Activated T-helper 2 cell treated with anti-CD3 and anti-CD28 coated beads, Interferon-gamma antibody, Interleukin-2, Interleukin-4, amounts not matched to agents 10 μg/mL and 5 μg/mL and 100 μg/mL, durations not matched to agents 14 hours and 24 hours and 36 hours (primary cell): ENCODE data around the gene MCHR2. TPM values are rescaled to one million over a fixed set of nuclear protein-coding genes. Genes with fewer than 3 reads are reported as not detected.
"Not testable (repeated sequence)": the region's sequence is repeated elsewhere in the genome, so short reads cannot be mapped to it uniquely, and the experiment has no call there.

ENCODE experiments used
- DNase-seq: peaks from one replicate; pipeline ENCODE4 v3.0.0; 2021; ENCODE audit warnings: low spot score
- H3K27ac Mint-ChIP-seq: one replicate; pipeline ENCODE4 v1.8.0; 2021; ENCODE audit warnings: mixed read lengths
- H3K27me3 Mint-ChIP-seq: one replicate; pipeline ENCODE4 v1.8.0; 2021; ENCODE audit warnings: low read depth, mixed read lengths
- H3K36me3 Mint-ChIP-seq: one replicate; pipeline ENCODE4 v1.8.0; 2021; ENCODE audit warnings: low read depth, mixed read lengths
- H3K4me1 Mint-ChIP-seq: one replicate; pipeline ENCODE4 v1.8.0; 2021; ENCODE audit warnings: low read depth, mixed read lengths
- H3K4me3 Mint-ChIP-seq: one replicate; pipeline ENCODE4 v1.8.0; 2021; ENCODE audit warnings: low read depth, mild to moderate bottlenecking, moderate library complexity, mixed read lengths
- H3K9me3 Mint-ChIP-seq: one replicate; pipeline ENCODE4 v1.8.0; 2021; ENCODE audit warnings: mixed read lengths
- intact Hi-C: fragments of 100-400 bp; cut with micrococcal nuclease; formaldehyde crosslinking; loops from one replicate; pipeline ENCODE4 v1.15.1; 2023
- total RNA-seq: library from RNA; stranded (reverse); gene quantifications from 2 replicates; pipeline ENCODE4 v1.2.3, GENCODE V29; 2022

Gene MCHR2, protein sequence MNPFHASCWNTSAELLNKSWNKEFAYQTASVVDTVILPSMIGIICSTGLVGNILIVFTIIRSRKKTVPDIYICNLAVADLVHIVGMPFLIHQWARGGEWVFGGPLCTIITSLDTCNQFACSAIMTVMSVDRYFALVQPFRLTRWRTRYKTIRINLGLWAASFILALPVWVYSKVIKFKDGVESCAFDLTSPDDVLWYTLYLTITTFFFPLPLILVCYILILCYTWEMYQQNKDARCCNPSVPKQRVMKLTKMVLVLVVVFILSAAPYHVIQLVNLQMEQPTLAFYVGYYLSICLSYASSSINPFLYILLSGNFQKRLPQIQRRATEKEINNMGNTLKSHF
- total RNA-seq, result not detected in 2 replicates

DNA sequence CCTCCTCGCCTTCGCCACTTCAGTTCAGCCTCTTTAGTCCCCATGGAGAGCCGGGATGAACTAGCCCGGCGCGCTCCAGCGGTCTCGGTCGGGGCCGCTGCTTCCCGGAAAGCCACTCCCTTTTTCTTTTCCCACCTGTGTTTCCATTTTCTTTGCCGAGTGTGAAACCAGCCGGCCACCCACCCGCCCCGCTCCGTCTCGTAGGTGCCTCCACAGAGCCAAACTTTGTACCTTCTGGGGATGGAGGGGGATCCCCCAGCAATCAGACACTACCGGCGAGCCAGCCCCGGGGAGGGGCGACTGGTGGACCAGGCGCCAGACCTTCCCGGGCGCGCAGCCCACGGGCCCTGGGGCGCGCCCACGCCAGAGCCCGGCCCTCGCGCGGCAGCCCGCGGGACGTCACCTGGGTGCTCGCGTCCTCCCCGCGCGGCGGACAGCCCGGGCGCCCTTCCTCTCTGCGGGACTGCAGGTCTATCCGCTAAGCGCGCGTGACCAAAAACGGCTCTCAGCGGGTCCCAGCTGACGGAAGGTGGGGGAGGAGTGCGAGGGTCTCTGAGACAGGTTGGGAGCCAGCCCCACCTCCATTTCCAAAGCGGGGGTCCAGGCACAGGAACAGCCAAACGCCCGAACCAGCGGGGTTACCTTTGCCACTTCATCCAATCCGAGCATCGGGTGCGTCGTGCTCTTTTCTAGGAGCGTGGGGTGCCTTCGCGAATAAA lies at the start of gene MCHR2:
TSS of gene MCHR2 (minus strand) at position 691 of the 719 bp plus-strand sequence. CDS start 38,076 bp downstream, outside the sequence.
- Mint-ChIP-seq H3K36me3 (no peaks in the 10 kb centered on the region), H3K27ac (no peak within 1 kb of the TSS), H3K4me1 (no peaks in the 10 kb centered on the region), H3K27me3 (peaks cover 33% of the 10 kb centered on the region), H3K4me3 (no peak within 1 kb of the TSS), H3K9me3 (no peaks in the 10 kb centered on the region)
- DNase-seq, result no peak
- intact Hi-C loops, result loop anchor here (5.0 kb wide), 1 partner anchor 454 kb away; no protein-coding TSS in a partner anchor

DNA sequence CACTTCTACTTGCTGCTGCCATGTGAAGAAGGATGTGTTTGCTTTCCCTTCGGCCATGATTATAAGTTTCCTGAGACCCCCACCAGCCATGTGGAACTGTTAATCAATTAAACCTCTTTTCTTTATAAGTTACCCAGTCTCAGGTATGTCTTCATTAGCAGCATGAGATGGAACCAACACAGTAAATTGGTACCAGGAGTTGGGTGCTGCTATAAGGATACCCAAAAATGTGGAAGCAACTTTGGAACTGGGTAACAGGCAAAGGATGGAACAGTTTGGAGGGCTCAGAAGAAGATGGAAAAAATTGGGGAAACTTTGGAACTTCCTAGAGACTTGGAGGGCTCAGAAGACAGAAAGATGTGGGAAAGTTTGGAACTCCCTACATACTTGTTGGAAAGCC lies 44.5 kb upstream of the MCHR2 start:
- intact Hi-C loops, DNase-seq, H3K4me1 Mint-ChIP-seq, H3K4me3 Mint-ChIP-seq, H3K27me3 Mint-ChIP-seq, H3K36me3 Mint-ChIP-seq, H3K27ac Mint-ChIP-seq: not testable (repeated sequence)
- H3K9me3 Mint-ChIP-seq, result peaks cover 23% of the 10 kb centered on the region

DNA sequence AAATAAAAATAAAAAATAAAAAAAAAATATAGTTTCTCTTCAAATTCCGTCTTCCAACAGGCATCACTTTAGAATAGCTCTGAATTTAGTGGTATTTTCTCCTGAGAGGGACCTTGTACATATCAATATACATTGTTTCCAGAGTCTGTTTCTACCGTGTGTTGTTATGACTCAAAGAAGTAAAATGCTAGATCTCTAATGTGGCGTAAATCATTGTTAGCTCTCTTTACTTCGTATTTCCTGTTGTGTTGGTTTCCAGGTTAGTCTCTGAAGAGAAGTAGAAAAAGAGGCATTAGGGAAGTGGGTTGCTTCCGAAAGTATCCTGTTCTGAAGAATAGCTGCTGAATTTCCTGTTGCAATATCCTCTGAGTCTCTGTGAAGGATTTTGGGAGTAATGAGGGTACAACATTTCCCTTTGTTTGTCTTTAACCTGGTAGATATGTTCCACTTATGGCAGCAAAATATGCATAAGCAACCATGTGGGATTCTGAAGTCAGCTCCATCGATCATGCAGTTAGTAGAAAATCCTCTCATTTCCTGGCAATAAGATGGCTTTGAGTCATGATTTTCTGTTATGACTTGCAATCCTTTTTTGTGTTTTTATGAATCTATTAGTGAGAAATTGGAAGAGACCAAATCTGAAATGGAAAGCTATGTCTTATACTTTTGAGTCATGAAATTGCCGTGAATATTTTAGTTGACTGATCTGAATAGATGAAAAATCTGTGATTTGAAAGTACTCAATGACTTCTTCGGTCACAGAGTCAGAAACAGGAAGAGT lies 42.0 kb upstream of the MCHR2 start:
- Mint-ChIP-seq H3K9me3 (peaks cover 17% of the 10 kb centered on the region), H3K4me1 (peaks cover 7% of the 10 kb centered on the region), H3K27me3 (peaks cover 2% of the 10 kb centered on the region), H3K4me3 (no peak overlapping the region), H3K27ac (no peak overlapping the region), H3K36me3 (no peaks in the 10 kb centered on the region)
- intact Hi-C loops, result no loop called here
- no peak for DNase-seq

DNA sequence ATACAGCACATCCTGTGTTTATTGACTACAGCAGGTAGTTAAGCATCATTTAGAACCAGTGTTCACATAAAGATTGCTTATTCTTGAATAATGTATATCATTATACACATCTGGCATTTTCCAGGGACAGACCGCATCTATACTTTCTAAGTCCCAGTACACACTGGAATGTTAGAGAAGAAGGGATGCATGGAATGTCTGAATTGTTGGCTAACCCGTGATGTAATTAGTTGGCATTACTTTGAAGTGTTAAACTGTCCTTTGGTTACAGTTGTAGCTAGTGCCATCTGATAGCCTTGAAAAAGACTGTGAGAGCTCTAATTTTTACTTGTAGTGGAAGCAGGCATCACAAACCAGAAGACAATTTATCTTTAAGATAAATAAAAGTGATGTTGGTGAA lies 29.8 kb upstream of the MCHR2 start:
- Mint-ChIP-seq H3K4me3 (no peak overlapping the region), H3K4me1 (no peaks in the 10 kb centered on the region), H3K27ac (no peak overlapping the region), H3K36me3 (no peaks in the 10 kb centered on the region), H3K9me3 (no peaks in the 10 kb centered on the region), H3K27me3 (no peaks in the 10 kb centered on the region)
- no peak for DNase-seq
- intact Hi-C loops, result no loop called here

DNA sequence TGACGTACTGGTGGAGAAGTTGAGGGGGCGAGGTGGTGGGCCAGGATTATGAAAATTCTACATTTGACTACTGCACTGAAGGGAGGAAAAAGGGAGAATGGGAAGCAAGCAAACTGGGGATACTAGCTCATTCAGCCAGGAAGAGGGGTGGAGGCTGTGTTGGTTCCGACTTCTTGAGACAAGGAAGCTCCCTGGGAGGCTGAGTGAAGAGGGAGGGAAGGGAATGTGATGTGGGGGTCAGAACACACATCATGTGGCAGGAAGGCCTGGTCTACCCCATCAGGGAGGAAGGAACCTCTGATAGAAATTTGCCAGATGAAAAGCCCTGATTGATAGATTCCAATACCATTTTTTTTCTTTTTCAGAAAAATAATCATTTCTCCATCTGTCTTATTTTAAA lies 28.8 kb upstream of the MCHR2 start:
- H3K9me3 Mint-ChIP-seq, result peaks cover 2% of the 10 kb centered on the region
- H3K4me1 Mint-ChIP-seq, result no peaks in the 10 kb centered on the region
- DNase-seq, result no peak
- no peak overlapping the region for H3K4me3 Mint-ChIP-seq
- no peak overlapping the region for H3K27ac Mint-ChIP-seq
- H3K27me3 Mint-ChIP-seq, result no peaks in the 10 kb centered on the region
- intact Hi-C loops, result no loop called here
- H3K36me3 Mint-ChIP-seq, result no peaks in the 10 kb centered on the region

DNA sequence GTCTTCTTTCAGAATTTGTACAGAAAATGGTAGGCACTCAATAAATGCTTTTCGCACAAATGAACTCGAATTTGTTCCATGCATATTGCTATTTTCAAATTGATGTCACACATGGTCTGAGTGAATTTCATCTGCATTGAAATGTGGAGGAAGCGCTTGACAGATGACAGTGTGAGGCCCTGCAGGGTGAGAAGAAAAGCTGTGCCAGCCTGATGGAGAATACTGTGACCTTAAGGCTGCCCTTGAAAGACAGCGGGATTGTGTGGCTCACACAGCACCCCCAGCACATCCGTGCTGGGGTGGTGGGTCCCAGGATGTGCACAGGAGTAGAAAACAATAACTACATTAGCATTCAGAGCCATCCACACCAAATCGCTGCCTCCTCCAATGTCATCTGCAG lies 14.8 kb upstream of the MCHR2 start:
- no peak for DNase-seq
- H3K4me3 Mint-ChIP-seq, result no peak overlapping the region
- peaks cover 9% of the 10 kb centered on the region for H3K27me3 Mint-ChIP-seq
- H3K4me1 Mint-ChIP-seq, result no peaks in the 10 kb centered on the region
- H3K36me3 Mint-ChIP-seq, result no peaks in the 10 kb centered on the region
- H3K27ac Mint-ChIP-seq, result no peak overlapping the region
- intact Hi-C loops, result no loop called here
- no peaks in the 10 kb centered on the region for H3K9me3 Mint-ChIP-seq

DNA sequence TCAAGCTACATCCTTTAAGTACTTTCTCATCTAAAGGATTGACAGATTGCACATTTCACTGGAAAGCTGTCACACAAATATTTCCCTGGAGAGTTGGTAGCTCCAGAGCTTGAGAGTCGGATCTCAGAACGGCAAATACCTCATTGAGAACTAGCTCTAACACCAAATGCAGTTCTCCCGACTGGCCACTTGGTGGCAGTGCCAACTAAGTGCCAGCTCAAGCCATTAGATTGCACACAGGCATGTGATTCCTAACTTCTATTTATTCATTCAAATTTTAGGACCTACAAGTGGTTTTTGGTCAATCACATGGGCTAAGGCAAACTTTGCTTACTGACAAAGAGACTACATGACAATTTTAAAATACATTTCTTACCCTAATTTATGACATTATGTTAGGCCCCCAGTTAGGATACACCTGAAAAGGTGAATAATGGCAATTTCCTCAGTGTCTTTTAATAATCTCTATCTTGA lies 7.9 kb upstream of the MCHR2 start:
- Mint-ChIP-seq H3K27me3 (peaks cover 17% of the 10 kb centered on the region), H3K36me3 (no peaks in the 10 kb centered on the region), H3K9me3 (no peaks in the 10 kb centered on the region), H3K27ac (no peak overlapping the region), H3K4me3 (no peak overlapping the region), H3K4me1 (no peaks in the 10 kb centered on the region)
- DNase-seq, result no peak
- intact Hi-C loops, result loop anchor here (1.0 to 5.0 kb wide), 3 partner anchors 97 to 477 kb away; no protein-coding TSS in a partner anchor

DNA sequence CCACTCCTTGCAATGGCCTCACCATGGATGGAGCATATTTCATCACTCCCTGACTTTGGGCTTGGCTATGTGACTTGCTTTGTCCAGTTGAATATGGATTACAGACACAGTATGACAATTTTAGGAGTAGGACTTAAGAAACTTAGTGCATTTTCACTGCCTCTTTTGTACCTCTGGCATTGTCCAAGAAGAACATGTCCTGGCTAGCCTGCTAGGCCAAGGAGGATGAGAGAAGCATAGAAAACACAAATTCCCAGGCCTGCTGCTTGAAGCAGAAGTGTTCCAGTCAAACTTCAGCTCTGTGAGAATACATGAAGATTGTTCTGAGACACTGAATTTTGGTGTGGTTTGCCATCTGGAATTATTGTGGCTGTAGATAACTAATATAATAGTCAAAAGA lies 3.1 kb upstream of the MCHR2 start:
- H3K27ac Mint-ChIP-seq, result no peak overlapping the region
- DNase-seq, result no peak
- H3K36me3 Mint-ChIP-seq, result no peaks in the 10 kb centered on the region
- no peak overlapping the region for H3K4me3 Mint-ChIP-seq
- H3K9me3 Mint-ChIP-seq, result no peaks in the 10 kb centered on the region
- intact Hi-C loops, result no loop called here
- H3K4me1 Mint-ChIP-seq, result no peaks in the 10 kb centered on the region
- H3K27me3 Mint-ChIP-seq, result peaks cover 43% of the 10 kb centered on the region

DNA sequence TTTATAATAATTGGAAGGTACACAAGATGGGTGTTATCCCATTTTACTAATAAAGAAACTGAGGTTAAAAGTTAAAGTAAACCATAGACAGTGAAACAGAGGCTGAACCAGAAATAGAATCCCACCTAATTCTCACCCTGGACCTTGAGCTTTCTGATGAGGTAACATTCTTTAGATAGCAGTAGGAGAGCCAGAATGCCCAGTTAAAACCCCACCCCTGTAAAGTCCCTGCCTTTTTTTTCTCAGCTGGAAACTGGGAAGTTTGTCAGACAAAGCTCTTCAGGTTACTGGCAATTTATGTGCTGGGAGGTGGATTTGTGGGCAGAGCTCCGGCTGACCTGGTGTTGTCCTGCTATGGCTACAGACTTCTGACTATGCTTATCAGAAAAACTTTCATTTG lies 1.9 kb upstream of the MCHR2 start:
- no peaks in the 10 kb centered on the region for H3K4me1 Mint-ChIP-seq
- peaks cover 39% of the 10 kb centered on the region for H3K27me3 Mint-ChIP-seq
- no peak for DNase-seq
- intact Hi-C loops, result no loop called here
- H3K27ac Mint-ChIP-seq, result no peak overlapping the region
- no peaks in the 10 kb centered on the region for H3K36me3 Mint-ChIP-seq
- no peak overlapping the region for H3K4me3 Mint-ChIP-seq
- no peaks in the 10 kb centered on the region for H3K9me3 Mint-ChIP-seq

DNA sequence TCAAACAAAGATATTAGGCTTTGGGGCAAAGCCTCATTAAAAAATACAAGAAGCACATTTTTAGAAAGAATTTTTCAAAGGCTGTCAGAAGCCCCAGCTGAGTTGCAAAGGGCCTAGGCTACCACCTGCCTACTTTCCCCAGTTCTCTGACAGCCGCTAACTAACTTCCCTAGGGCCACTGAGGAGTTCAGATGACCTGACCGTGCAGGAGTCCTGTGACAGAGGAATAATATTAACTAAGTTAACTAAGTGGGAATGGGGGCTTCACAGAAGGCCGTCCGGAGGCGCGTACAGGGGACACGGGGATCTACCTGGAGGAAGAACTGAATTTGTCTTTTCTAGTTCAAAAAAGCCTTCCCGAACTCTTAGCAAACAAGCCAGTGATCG lies 884 bp downstream of the MCHR2 start:
- no peak for DNase-seq
- Mint-ChIP-seq H3K27me3 (peaks cover 33% of the 10 kb centered on the region), H3K36me3 (no peaks in the 10 kb centered on the region), H3K9me3 (no peaks in the 10 kb centered on the region), H3K27ac (no peak overlapping the region), H3K4me3 (no peak overlapping the region), H3K4me1 (no peaks in the 10 kb centered on the region)
- intact Hi-C loops, result loop anchor here (5.0 kb wide), 1 partner anchor 454 kb away; no protein-coding TSS in a partner anchor

DNA sequence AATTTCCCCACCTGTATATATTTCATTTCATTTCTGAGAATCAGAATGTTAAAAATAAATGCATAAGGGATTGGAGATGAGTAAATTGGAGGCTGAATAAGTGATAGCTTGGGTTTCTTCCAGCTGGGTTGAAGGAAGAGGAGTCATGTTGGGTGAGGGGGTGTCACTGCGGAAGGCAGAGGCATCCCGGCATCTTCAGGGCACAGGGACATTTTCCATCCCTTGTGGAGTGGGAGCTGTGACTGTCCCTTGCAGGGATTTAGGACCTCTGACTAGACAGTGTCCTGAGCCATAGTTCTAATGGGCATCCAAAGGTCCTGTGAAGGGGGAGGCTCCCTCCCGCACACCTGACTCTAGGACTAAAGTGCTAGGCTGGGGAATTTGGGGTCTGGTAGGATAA lies 2.1 kb downstream of the MCHR2 start:
- no peaks in the 10 kb centered on the region for H3K36me3 Mint-ChIP-seq
- no peak overlapping the region for H3K4me3 Mint-ChIP-seq
- H3K9me3 Mint-ChIP-seq, result no peaks in the 10 kb centered on the region
- DNase-seq, result no peak
- intact Hi-C loops, result loop anchor here (5.0 kb wide), 1 partner anchor 455 kb away; no protein-coding TSS in a partner anchor
- H3K27me3 Mint-ChIP-seq, result peaks cover 33% of the 10 kb centered on the region
- no peaks in the 10 kb centered on the region for H3K4me1 Mint-ChIP-seq
- no peak overlapping the region for H3K27ac Mint-ChIP-seq

DNA sequence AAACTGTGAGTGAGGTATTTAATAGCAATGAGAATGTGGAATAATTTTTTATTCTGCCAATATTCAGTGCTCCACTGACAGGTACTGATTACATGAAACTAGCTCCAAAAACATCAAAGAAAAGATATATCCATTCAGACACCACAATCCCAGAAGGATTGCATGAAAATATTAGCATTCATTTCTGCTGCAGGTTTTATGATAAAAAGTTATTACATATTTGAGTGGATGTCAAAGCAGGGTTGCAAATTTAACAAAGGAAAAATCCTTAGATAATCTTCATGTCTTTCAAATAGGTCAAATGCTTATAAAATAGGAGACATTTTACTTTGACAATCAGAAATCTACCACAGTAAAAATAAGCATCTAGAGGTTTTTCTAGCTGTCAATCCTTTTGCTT lies 13.3 kb downstream of the MCHR2 start:
- Mint-ChIP-seq H3K27me3 (no peaks in the 10 kb centered on the region), H3K4me1 (no peaks in the 10 kb centered on the region), H3K9me3 (no peaks in the 10 kb centered on the region), H3K4me3 (no peak overlapping the region), H3K36me3 (no peaks in the 10 kb centered on the region), H3K27ac (no peak overlapping the region)
- DNase-seq, result no peak
- intact Hi-C loops, result no loop called here
